PC-9 (cell line): Measurements from ENCODE around the gene ZNF552. TPM values are rescaled to one million over a fixed set of nuclear protein-coding genes. Genes with fewer than 3 reads are reported as not detected.

Source experiments
- BruUV-seq: library from RNA; stranded (reverse); fragments of 400-500 nt; replicated peaks from 2 replicates; lab custom pipeline; 2021; lab: Mats Ljungman, UMichigan
- CTCF ChIA-PET: fragments of 300-600 bp; sonication (Branson Sonifier 250); formaldehyde crosslinking; loops from one replicate; lab custom pipeline; 2022; ENCODE audit warnings: antibody characterized with exemption; lab: Charles Lee
- POLR2A ChIA-PET: fragments of 300-600 bp; sonication (Branson Sonifier 250); formaldehyde crosslinking; loops from one replicate; lab custom pipeline; 2022; ENCODE audit warnings: antibody characterized with exemption; ENCODE audit not compliant: unreplicated experiment; lab: Charles Lee
- DNase-seq, 2 experiments: peaks; one replicate each; pipeline versions ENCODE4 v3.0.0 to v3.0.0-alpha.2; 2015 to 2022; ENCODE audit warnings: mixed read lengths in 1 of 2
- H2AFZ ChIP-seq: fragments of 200-600 bp; sonication (generic); 2 replicates; pipeline ENCODE4 v1.8.1; 2017; ENCODE audit warnings: antibody characterized with exemption
- H3F3A ChIP-seq: fragments of 200-600 bp; sonication (generic); 2 replicates; pipeline ENCODE4 v1.8.1; 2017; ENCODE audit warnings: antibody characterized with exemption, mild to moderate bottlenecking, low read depth; ENCODE audit not compliant: insufficient read depth
- H3K27ac ChIP-seq: fragments of 200-600 bp; sonication (generic); 2 replicates; pipeline ENCODE4 v1.6.1; 2016; ENCODE audit warnings: mixed run types
- H3K27me3 ChIP-seq: fragments of 200-600 bp; sonication (generic); 2 replicates; pipeline ENCODE4 v1.6.1; 2016; ENCODE audit warnings: low read depth, mixed run types; ENCODE audit not compliant: insufficient read depth
- H3K36me3 ChIP-seq: fragments of 200-600 bp; sonication (generic); 2 replicates; pipeline ENCODE4 v1.6.1; 2016; ENCODE audit warnings: low read depth, mixed run types
- H3K4me1 ChIP-seq: fragments of 200-600 bp; sonication (generic); replicated peaks from 2 replicates; pipeline ENCODE4 v1.6.1; 2016; ENCODE audit warnings: mixed run types; ENCODE audit not compliant: insufficient read depth
- H3K4me2 ChIP-seq: fragments of 200-600 bp; sonication (generic); 2 replicates; pipeline ENCODE4 v1.6.1; 2017; ENCODE audit warnings: mixed run types
- H3K4me3 ChIP-seq: fragments of 200-600 bp; sonication (generic); 2 replicates; pipeline ENCODE4 v1.6.1; 2016; ENCODE audit warnings: mixed run types
- H3K79me2 ChIP-seq: fragments of 200-600 bp; sonication (generic); 2 replicates; pipeline ENCODE4 v1.6.1; 2017; ENCODE audit warnings: low read depth, mixed run types
- H3K9me2 ChIP-seq: fragments of 200-600 bp; sonication (generic); 2 replicates; pipeline ENCODE4 v1.8.1; 2017; ENCODE audit warnings: mild to moderate bottlenecking; ENCODE audit not compliant: insufficient read depth
- H3K9me3 ChIP-seq: fragments of 200-600 bp; sonication (generic); 2 replicates; pipeline ENCODE4 v1.8.1; 2016; ENCODE audit warnings: low read depth; ENCODE audit not compliant: insufficient read depth
- H4K20me1 ChIP-seq: fragments of 200-600 bp; sonication (generic); 2 replicates; pipeline ENCODE4 v1.8.1; 2017; ENCODE audit not compliant: insufficient read depth
- CTCF ChIP-seq: fragments of 200-600 bp; sonication (generic); conservative IDR thresholded peaks from 2 replicates; pipeline ENCODE4 v1.6.1; 2017; ENCODE audit warnings: mixed run types, antibody characterized with exemption, mild to moderate bottlenecking, moderate library complexity
- EZH2 ChIP-seq: fragments of 200-600 bp; sonication (generic); IDR thresholded peaks from 2 replicates; pipeline ENCODE4 v1.8.0; 2017; ENCODE audit warnings: antibody characterized with exemption, low read depth
- intact Hi-C: fragments of 100-400 bp; cut with micrococcal nuclease; formaldehyde crosslinking; loops from one replicate; pipeline ENCODE4 v1.10.0; 2022; ENCODE audit not compliant: unreplicated experiment
- total RNA-seq: library from RNA; stranded (reverse); gene quantifications from 2 replicates; pipeline ENCODE4 v1.2.3, GENCODE V29; 2021

The ZNF552 gene
- total RNA-seq, 1 experiment from 2014 or later, result 14.3 TPM

- BruUV-seq, result no TSS peak
- intact Hi-C loops, result no loop called here
Measured at GRCh38 chr19:57773488-57773887, 41.2 kb downstream of the ZNF552 start.

GRCh38 chr19:57771417-57771816 lies 43.3 kb downstream of the ZNF552 start:
- TF ChIP-seq EZH2 (no peak), CTCF (no peak)
- H3K79me2 ChIP-seq, result peaks cover 65% of the 10 kb centered on the region
- H3K36me3 ChIP-seq, result peaks cover 37% of the 10 kb centered on the region
- CTCF ChIA-PET, result no interaction called here
- no peaks in the 10 kb centered on the region for H3K27me3 ChIP-seq
- H3K9me3 ChIP-seq, result peaks cover 21% of the 10 kb centered on the region
- DNase-seq, result no peak
- no peak overlapping the region for H2AFZ ChIP-seq
- BruUV-seq, result no TSS peak
- peak overlapping the region; percentile 78; the same call in 1 of the 2 replicates for H3K4me3 ChIP-seq
- no peaks in the 10 kb centered on the region for H4K20me1 ChIP-seq
- no peaks in the 10 kb centered on the region for H3K9me2 ChIP-seq
- peaks cover 7% of the 10 kb centered on the region; the same call in 1 of the 2 replicates for H3K4me1 ChIP-seq
- intact Hi-C loops, result no loop called here
- 0 out of 2 replicates have a peak overlapping the region, but pooled peaks have one; percentile 94 for H3K4me2 ChIP-seq
- no peak overlapping the region for H3K27ac ChIP-seq
- no peaks in the 10 kb centered on the region for H3F3A ChIP-seq
- POLR2A ChIA-PET, result no interaction called here

More at GRCh38 chr19:57773488-57773887, 41.2 kb downstream of the ZNF552 start:
- TF ChIP-seq EZH2, result no peak
- TF ChIP-seq CTCF, result no peak
- CTCF ChIA-PET, result no interaction called here
- Histone ChIP-seq H4K20me1 (no peaks in the 10 kb centered on the region), H3K36me3 (peaks cover 58% of the 10 kb centered on the region), H3K79me2 (peaks cover 79% of the 10 kb centered on the region), H3K4me3 (no peak overlapping the region), H2AFZ (no peak overlapping the region), H3K27ac (no peak overlapping the region), H3K9me2 (no peaks in the 10 kb centered on the region), H3K4me2 (no peak overlapping the region), H3K9me3 (peaks cover 30% of the 10 kb centered on the region), H3K27me3 (no peaks in the 10 kb centered on the region), H3F3A (no peaks in the 10 kb centered on the region), H3K4me1 (peaks cover 7% of the 10 kb centered on the region; the same call in 1 of the 2 replicates)
- POLR2A ChIA-PET, result no interaction called here
- DNase-seq, result no peak

GRCh38 chr19:57769345-57770131 lies 45.2 kb downstream of the ZNF552 start, which contains the start of gene ZNF586:
Gene ZNF586 (plus strand): TSS chr19:57769676. CDS start chr19:57769843, 167 bp downstream.
- DNase-seq, result peak; percentile 85 to 90
- Histone ChIP-seq H3K4me3 (peak within 1 kb of the TSS; percentile 78), H3K9me2 (no peaks in the 10 kb centered on the region), H3K79me2 (peaks cover 47% of the 10 kb centered on the region), H3F3A (no peaks in the 10 kb centered on the region), H3K27ac (no peak within 1 kb of the TSS), H3K4me1 (peaks cover 7% of the 10 kb centered on the region; the same call in 1 of the 2 replicates), H3K36me3 (peaks cover 32% of the 10 kb centered on the region), H3K9me3 (peaks cover 21% of the 10 kb centered on the region), H2AFZ (peak within 1 kb of the TSS; percentile 78), H3K4me2 (peak within 1 kb of the TSS; percentile 94), H4K20me1 (no peaks in the 10 kb centered on the region), H3K27me3 (no peaks in the 10 kb centered on the region)
- ChIA-PET POLR2A (interaction anchor here (0.6 to 0.7 kb wide), 5 partner anchors 32 to 780 kb away, joined by 3 to 11 read pairs (median 4); partner anchors contain the start of gene ZNF211), CTCF (no interaction called here)
- TF ChIP-seq EZH2 (no peak), CTCF (no peak)
- BruUV-seq, result no TSS peak
- intact Hi-C loops, result loop anchor here (1.0 kb wide), 1 partner anchor 45 kb away; the partner anchor contains the start of gene ZNF552
